CD4-positive, alpha-beta T cell (primary cell): Measurements from ENCODE around the gene KCNQ1. TPM values are rescaled to one million over a fixed set of nuclear protein-coding genes. Genes with fewer than 3 reads are reported as not detected.

ENCODE experiments used
- ATAC-seq: fragments of 200-7000 bp; cut with Tn5 transposase; one replicate; pipeline ENCODE4 v1.10.0; 2022; ENCODE audit warnings: mild to moderate bottlenecking; ENCODE audit not compliant: poor library complexity
- CTCF ChIA-PET: fragments of 350-600 bp; sonication (Branson Sonifier 250); formaldehyde crosslinking; loops from one replicate; lab custom pipeline; 2021; ENCODE audit warnings: antibody characterized with exemption, inconsistent platforms; lab: Charles Lee
- POLR2A ChIA-PET: fragments of 350-600 bp; sonication (Branson Sonifier 250); formaldehyde crosslinking; loops from one replicate; lab custom pipeline; 2021; ENCODE audit warnings: antibody characterized with exemption, inconsistent platforms; lab: Charles Lee
- DNase-seq, 14 experiments: peaks; one replicate each; pipeline ENCODE4 v3.0.0-alpha.2; 2013 to 2020; ENCODE audit warnings: mixed read lengths in 2 of 14
- H3K27ac ChIP-seq, 2 donors: one replicate each; pipeline versions ENCODE4 v1.5.1 to v1.7.0; 2013; ENCODE audit warnings: low read length in 2 of 2, low read depth in 1 of 2, mild to moderate bottlenecking in 1 of 2
- H3K27me3 ChIP-seq, 2 experiments: 1 replicate in 1 of 2; 2 replicates in 1 of 2; pipeline versions ENCODE4 v1.6.1 to v1.7.0; 2013; ENCODE audit warnings: low read length in 2 of 2, control low read depth in 1 of 2, mild to moderate bottlenecking in 1 of 2, moderate library complexity in 1 of 2; ENCODE audit not compliant: insufficient read depth in 2 of 2, control insufficient read depth in 1 of 2
- H3K36me3 ChIP-seq: one replicate; pipeline ENCODE4 v1.6.1; 2013; ENCODE audit warnings: low read length, control low read depth; ENCODE audit not compliant: insufficient read depth
- H3K4me1 ChIP-seq: one replicate; pipeline ENCODE4 v1.6.1; 2013; ENCODE audit warnings: low read length, control low read depth; ENCODE audit not compliant: insufficient read depth
- H3K4me3 ChIP-seq: one replicate; pipeline ENCODE4 v1.5.1; 2013; ENCODE audit warnings: mild to moderate bottlenecking, low read length, moderate library complexity
- H3K9me3 ChIP-seq, 2 experiments: 1 replicate in 1 of 2; 2 replicates in 1 of 2; pipeline versions ENCODE4 v1.6.1 to v1.7.0; 2013; ENCODE audit warnings: low read length in 2 of 2, mild to moderate bottlenecking in 2 of 2, control low read depth in 1 of 2, moderate library complexity in 1 of 2; ENCODE audit not compliant: control insufficient read depth in 1 of 2, insufficient read depth in 1 of 2
- H3K27ac Mint-ChIP-seq: one replicate; pipeline ENCODE4 v1.8.0; 2020; ENCODE audit warnings: mixed read lengths
- H3K27me3 Mint-ChIP-seq: one replicate; pipeline ENCODE4 v1.8.0; 2021; ENCODE audit warnings: mixed read lengths
- H3K36me3 Mint-ChIP-seq: one replicate; pipeline ENCODE4 v1.8.0; 2021; ENCODE audit warnings: low read depth, mixed read lengths
- H3K4me1 Mint-ChIP-seq: one replicate; pipeline ENCODE4 v1.8.0; 2021; ENCODE audit warnings: low read depth, mixed read lengths
- H3K4me3 Mint-ChIP-seq: one replicate; pipeline ENCODE4 v1.8.0; 2020; ENCODE audit warnings: mild to moderate bottlenecking, mixed read lengths
- H3K9me3 Mint-ChIP-seq: one replicate; pipeline ENCODE4 v1.8.0; 2020; ENCODE audit warnings: mixed read lengths
- intact Hi-C, 2 experiments: fragments of 100-400 bp; cut with DNase I in 1 of 2; cut with micrococcal nuclease in 1 of 2; formaldehyde crosslinking; loops; one replicate each; pipeline versions ENCODE4 v1.15.1 to v1.9.0; 2023 to 2025; cut with DNase I, micrococcal nuclease
- total RNA-seq, 174 experiments: library from RNA in 2 of 174; stranded (reverse) in 2 of 174; gene quantifications; one replicate each; pipeline ENCODE4 v1.2.3 and lab custom pipeline; 2021 to 2026
- TF ChIP-seq, protein P1 (sequence below): fragments of 200-600 bp; IDR thresholded peaks from one replicate; pipeline ENCODE4 v1.8.0; 2022; ENCODE audit warnings: antibody characterized with exemption, mild to moderate bottlenecking

Gene KCNQ1
- total RNA-seq, 2 experiments from 2014 or later = 31.3 to 33.1 TPM

DNA sequence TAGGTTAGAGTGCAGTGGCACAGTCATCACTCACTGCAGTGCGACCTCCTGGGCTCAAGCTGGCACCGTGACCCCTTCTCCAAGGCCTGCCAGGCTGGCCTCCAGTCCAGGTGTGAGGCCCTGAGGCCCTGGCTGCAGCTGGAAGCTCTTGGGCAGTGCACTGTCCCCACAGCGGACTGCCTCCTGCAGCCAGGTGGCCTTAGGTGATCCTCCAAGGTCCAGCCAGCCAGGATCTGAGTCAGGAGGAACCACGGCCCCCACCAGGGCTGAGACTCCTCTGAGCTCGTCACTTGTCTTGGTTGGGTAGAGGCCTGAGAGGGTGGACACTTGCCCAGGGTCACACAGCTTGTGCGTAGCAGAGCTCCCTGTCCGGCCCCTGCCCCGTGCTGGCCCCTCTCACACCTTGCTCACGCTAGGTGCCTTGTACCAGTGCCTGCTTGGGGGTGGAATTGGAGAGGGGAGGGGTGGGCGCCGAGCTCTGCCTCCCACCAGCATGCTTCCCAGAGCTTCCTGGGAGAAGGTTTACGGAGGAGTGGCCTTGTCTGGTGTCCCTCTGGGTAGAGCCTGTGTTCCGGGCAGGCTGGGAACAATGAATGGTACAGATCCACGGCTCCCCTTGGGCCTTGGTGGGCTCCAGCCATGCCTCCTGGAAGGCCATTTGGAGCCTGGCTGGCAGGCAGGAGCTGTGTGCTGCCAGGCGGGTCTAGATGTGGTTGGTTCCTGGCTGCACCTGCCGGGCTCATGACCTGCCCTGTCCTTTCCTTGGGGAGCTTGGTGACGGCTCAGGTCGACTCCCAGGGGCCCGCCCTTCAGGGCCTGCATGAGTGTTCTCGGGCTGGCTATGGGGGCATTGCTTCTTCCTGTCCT, 20.6 kb downstream of the KCNQ1 start:
- DNase-seq = no peak
- Mint-ChIP-seq H3K27me3 (no peaks in the 10 kb centered on the region), H3K4me3 (no peak overlapping the region), H3K4me1 (peaks cover 66% of the 10 kb centered on the region), H3K36me3 (peaks cover 4% of the 10 kb centered on the region), H3K9me3 (no peaks in the 10 kb centered on the region), H3K27ac (no peak overlapping the region)
- Histone ChIP-seq H3K36me3 (no peaks in the 10 kb centered on the region), H3K4me3 (no peak overlapping the region), H3K27ac (no peak overlapping the region), H3K27me3 (no peaks in the 10 kb centered on the region), H3K9me3 (no peaks in the 10 kb centered on the region), H3K4me1 (peaks cover 75% of the 10 kb centered on the region)
- ATAC-seq = no peak
- TF ChIP-seq, protein P1, sequence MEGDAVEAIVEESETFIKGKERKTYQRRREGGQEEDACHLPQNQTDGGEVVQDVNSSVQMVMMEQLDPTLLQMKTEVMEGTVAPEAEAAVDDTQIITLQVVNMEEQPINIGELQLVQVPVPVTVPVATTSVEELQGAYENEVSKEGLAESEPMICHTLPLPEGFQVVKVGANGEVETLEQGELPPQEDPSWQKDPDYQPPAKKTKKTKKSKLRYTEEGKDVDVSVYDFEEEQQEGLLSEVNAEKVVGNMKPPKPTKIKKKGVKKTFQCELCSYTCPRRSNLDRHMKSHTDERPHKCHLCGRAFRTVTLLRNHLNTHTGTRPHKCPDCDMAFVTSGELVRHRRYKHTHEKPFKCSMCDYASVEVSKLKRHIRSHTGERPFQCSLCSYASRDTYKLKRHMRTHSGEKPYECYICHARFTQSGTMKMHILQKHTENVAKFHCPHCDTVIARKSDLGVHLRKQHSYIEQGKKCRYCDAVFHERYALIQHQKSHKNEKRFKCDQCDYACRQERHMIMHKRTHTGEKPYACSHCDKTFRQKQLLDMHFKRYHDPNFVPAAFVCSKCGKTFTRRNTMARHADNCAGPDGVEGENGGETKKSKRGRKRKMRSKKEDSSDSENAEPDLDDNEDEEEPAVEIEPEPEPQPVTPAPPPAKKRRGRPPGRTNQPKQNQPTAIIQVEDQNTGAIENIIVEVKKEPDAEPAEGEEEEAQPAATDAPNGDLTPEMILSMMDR = no peak
- CTCF ChIA-PET = no interaction called here
- POLR2A ChIA-PET = interaction anchor here (4.7 kb wide), 1 partner anchor 20 kb away, joined by 36 read pairs; the partner anchor contains the start of genes KCNQ1 and TRPM5
- intact Hi-C loops = loop anchor here in 1 of 2 experiments (2.0 kb wide), 1 partner anchor 19 kb away; no protein-coding TSS in a partner anchor

DNA sequence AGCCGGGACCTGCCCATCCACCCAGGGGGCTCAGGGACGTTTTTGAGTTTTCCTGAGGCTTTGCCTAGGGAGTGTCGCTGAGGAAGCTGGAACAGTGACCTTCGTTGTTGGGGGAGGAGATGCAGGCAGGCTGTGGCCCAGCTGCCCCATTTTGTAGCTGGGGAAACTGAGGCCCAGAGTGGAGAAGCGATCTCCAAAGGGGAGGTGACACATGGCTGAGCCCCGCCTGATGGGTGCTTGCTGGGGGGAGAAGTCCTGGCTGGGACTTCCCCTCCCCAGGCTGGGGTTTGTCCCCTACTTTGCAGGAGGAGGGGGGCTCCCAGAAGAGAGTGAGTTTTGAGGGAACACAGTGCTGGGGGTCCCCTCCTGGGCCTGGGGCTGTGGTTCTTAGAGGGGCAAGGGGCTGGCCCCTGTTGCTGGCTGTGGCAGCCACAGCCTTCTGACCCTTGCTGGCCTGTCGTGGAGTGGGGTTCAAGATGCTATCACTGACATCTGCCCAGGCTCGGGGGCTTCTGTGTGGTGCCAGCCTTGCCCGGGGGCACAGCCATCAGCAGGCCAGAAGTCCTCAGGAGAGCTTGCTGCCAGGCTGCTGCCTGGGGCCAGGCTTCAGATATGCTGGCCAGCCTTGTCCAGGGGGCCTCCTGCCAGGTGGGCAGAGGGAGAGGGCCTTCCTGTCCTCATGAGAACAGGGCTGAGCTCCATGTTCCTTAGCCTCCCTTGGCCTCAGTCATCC, 21.4 kb downstream of the KCNQ1 start:
- no peaks in the 10 kb centered on the region for H3K27me3 Mint-ChIP-seq
- DNase-seq (no peak), ATAC-seq (no peak)
- Histone ChIP-seq H3K36me3 (no peaks in the 10 kb centered on the region), H3K4me3 (no peak overlapping the region), H3K4me1 (peaks cover 72% of the 10 kb centered on the region), H3K27ac (no peak overlapping the region), H3K9me3 (no peaks in the 10 kb centered on the region), H3K27me3 (no peaks in the 10 kb centered on the region)
- H3K9me3 Mint-ChIP-seq = no peaks in the 10 kb centered on the region
- ChIA-PET POLR2A (interaction anchor here (1.4 to 4.7 kb wide), 2 partner anchors 21 to 35 kb away, joined by 5 to 36 read pairs; partner anchors contain the start of genes KCNQ1 and TRPM5), CTCF (no interaction called here)
- H3K36me3 Mint-ChIP-seq = peaks cover 4% of the 10 kb centered on the region
- H3K27ac Mint-ChIP-seq = peak overlapping the region; percentile 82
- H3K4me3 Mint-ChIP-seq = peak overlapping the region; percentile 82
- TF ChIP-seq, protein P1 = no peak
- H3K4me1 Mint-ChIP-seq = peaks cover 67% of the 10 kb centered on the region
- intact Hi-C loops = loop anchor here in 1 of 2 experiments (2.0 kb wide), 1 partner anchor 19 kb away; no protein-coding TSS in a partner anchor

DNA sequence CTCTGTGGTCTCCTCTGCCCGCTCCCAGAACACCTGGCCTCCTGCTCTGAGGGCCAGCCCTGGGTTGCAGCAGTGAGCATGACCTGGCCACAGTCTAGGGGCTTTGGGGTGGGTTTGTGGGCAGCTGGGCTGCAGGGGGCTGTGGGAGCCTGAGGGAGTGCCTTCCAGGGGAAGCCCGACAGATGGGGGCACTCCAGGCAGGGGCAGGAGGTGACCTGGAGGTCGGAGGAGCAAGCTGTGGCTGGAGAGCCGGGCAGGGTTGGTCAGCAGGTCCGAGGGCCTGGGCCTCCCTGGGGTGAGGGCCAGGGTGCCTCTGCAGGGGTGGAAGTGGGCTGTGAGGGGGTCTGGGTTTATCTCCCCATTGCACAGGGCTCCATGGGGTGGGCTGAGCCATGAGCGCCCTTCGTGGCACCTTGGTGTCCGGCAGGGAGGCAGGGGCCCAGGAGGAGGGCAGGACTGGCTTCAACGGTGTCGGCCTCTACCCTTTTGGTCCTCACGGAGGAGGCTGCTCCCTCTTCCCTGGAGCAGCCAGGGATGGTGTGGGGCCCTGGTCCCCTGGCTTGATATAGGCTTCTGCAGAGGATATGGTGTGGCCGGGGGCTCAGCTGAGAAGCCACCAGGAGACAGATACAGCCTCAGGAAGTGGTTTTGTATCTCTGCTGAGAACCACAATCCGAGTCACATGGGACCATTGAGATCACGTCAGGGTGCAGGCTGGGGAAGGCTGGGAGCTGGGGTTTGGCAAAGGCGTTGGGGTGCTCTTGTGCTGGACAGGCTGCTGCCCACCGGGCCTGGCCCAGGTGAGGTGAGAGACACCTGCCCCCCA, 22.3 kb downstream of the KCNQ1 start:
- TF ChIP-seq, protein P1 = no peak
- intact Hi-C loops = loop anchor here in 1 of 2 experiments (2.0 kb wide), 1 partner anchor 20 kb away; no protein-coding TSS in a partner anchor
- peak overlapping the region; percentile 82 for H3K4me3 Mint-ChIP-seq
- DNase-seq (peak; percentile 26 to 88 (median 55)), ATAC-seq (peak; percentile 99)
- peaks cover 4% of the 10 kb centered on the region for H3K36me3 Mint-ChIP-seq
- peaks cover 71% of the 10 kb centered on the region for H3K4me1 Mint-ChIP-seq
- H3K9me3 Mint-ChIP-seq = no peaks in the 10 kb centered on the region
- ChIA-PET CTCF (no interaction called here), POLR2A (interaction anchor here (0.5 to 4.7 kb wide), 5 partner anchors 15 to 522 kb away, joined by 3 to 36 read pairs (median 5); partner anchors contain the start of genes KCNQ1, TRPM5 and TSSC4)
- peak overlapping the region; percentile 82 for H3K27ac Mint-ChIP-seq
- H3K27me3 Mint-ChIP-seq = no peaks in the 10 kb centered on the region
- H3K27me3 ChIP-seq = no peaks in the 10 kb centered on the region
- H3K9me3 ChIP-seq = no peaks in the 10 kb centered on the region
- H3K4me3 ChIP-seq = peak overlapping the region; percentile 42
- peaks cover 69% of the 10 kb centered on the region for H3K4me1 ChIP-seq
- no peaks in the 10 kb centered on the region for H3K36me3 ChIP-seq
- no peak overlapping the region for H3K27ac ChIP-seq
